Esophagus squamous epithelium (tissue), 5 donors: ENCODE results near the gene R3HDML. TPM values are rescaled to one million over a fixed set of nuclear protein-coding genes. Genes with fewer than 3 reads are reported as not detected.

Experiments used
- DNase-seq: peaks from one replicate; lab custom pipeline; 2025; lab: John Stamatoyannopoulos, UW
- H3K27ac ChIP-seq, 4 donors: fragments of 200-600 bp; sonication (generic); one replicate each; pipeline ENCODE4 v1.5.1; 2016 to 2019; ENCODE audit warnings: mild to moderate bottlenecking in 1 of 4
- H3K27me3 ChIP-seq, 4 donors: fragments of 200-600 bp; sonication (generic); 1 replicate in 3 of 4; 2 replicates in 1 of 4; pipeline versions ENCODE4 v1.5.1 to v1.6.0; 2017 to 2021; ENCODE audit warnings: antibody characterized with exemption in 1 of 4
- H3K36me3 ChIP-seq, 3 donors: fragments of 200-600 bp; sonication (generic); one replicate each; pipeline ENCODE4 v1.5.1; 2016 to 2019
- H3K4me1 ChIP-seq, 3 donors: fragments of 200-600 bp; sonication (generic); one replicate each; pipeline ENCODE4 v1.5.1; 2017 to 2019
- H3K4me3 ChIP-seq, 4 donors: fragments of 200-600 bp; sonication (generic); 1 replicate in 3 of 4; 2 replicates in 1 of 4; pipeline ENCODE4 v1.5.1; 2016 to 2019; ENCODE audit warnings: mild to moderate bottlenecking in 2 of 4, moderate library complexity in 1 of 4
- H3K9me3 ChIP-seq, 3 donors: fragments of 200-600 bp; sonication (generic); one replicate each; pipeline ENCODE4 v1.5.1; 2016 to 2019
- CTCF ChIP-seq, 6 experiments: fragments of 450-650 bp in 4 of 6; fragments of 200-600 bp in 2 of 6; sonication (generic) in 2 of 6; IDR thresholded peaks; one replicate each; pipeline ENCODE4 v1.5.1; 2016 to 2019; ENCODE audit warnings: antibody characterized with exemption in 6 of 6, mild to moderate bottlenecking in 4 of 6, moderate library complexity in 4 of 6
- POLR2A ChIP-seq, 4 donors: fragments of 450-650 bp; IDR thresholded peaks; one replicate each; pipeline ENCODE4 v1.6.1; 2017; ENCODE audit warnings: antibody characterized with exemption in 4 of 4, mild to moderate bottlenecking in 4 of 4, moderate library complexity in 3 of 4
- WGBS, 2 donors: methylation state at CpG; one replicate each; pipeline ENCODE4 v1.1.5; 2018; 5-methylcytosine and 5-hydroxymethylcytosine counted together
- intact Hi-C: fragments of 100-400 bp; cut with DNase I; formaldehyde crosslinking; loops from one replicate; pipeline ENCODE4 v1.15.0; 2022
- total RNA-seq, 4 donors: library from RNA; depleted of rRNA; stranded (reverse); fragments of >200 nt; gene quantifications; one replicate each; pipeline ENCODE4 v1.1.0, GENCODE V29; 2016
- donor health status: DM: yes; HTN: yes; CAD: no.

Gene R3HDML
- total RNA-seq, 4 donors from 2014 or later, result not detected

- Histone ChIP-seq H3K27ac (no peak overlapping the region), H3K27me3 (peaks cover 0 to 85% (median 0%) of the 10 kb centered on the region in 4 donors), H3K36me3 (no peaks in the 10 kb centered on the region), H3K4me1 (no peaks in the 10 kb centered on the region), H3K4me3 (no peak overlapping the region), H3K9me3 (no peaks in the 10 kb centered on the region)
- intact Hi-C loops, result loop anchor here (10.0 kb wide), 1 partner anchor 69 kb away; no protein-coding TSS in a partner anchor
- TF ChIP-seq POLR2A (IDR thresholded peaks at IDR 0.05) (no peak), CTCF (IDR thresholded peaks at IDR 0.05) (no peak)
- DNase-seq, result no peak
- WGBS, 2 donors, result 63 to 66% methylated on average over 8 to 10 of the region's 11 CpGs
Observed at GRCh38 chr20:44395461-44396340, 58.9 kb downstream of the R3HDML start.

- no peak for DNase-seq
- Histone ChIP-seq H3K4me3 (no peak overlapping the region), H3K27ac (no peak overlapping the region), H3K9me3 (no peaks in the 10 kb centered on the region), H3K36me3 (no peaks in the 10 kb centered on the region), H3K27me3 (peaks cover 0 to 85% (median 0%) of the 10 kb centered on the region in 4 donors), H3K4me1 (no peaks in the 10 kb centered on the region)
- no peak for TF ChIP-seq POLR2A (IDR thresholded peaks at IDR 0.05)
- no peak for TF ChIP-seq CTCF (IDR thresholded peaks at IDR 0.05)
- intact Hi-C loops, result loop anchor here (10.0 kb wide), 1 partner anchor 68 kb away; no protein-coding TSS in a partner anchor
- 56 to 58% methylated on average over 7 to 8 of the region's 8 CpGs for WGBS, 2 donors
Observed at GRCh38 chr20:44396369-44397130, 59.7 kb downstream of the R3HDML start.

- intact Hi-C loops, result loop anchor here (10.0 kb wide), 1 partner anchor 66 kb away; no protein-coding TSS in a partner anchor
- H3K4me1 ChIP-seq, result no peaks in the 10 kb centered on the region
- 45 to 47% methylated on average over 2 of the region's 2 CpGs for WGBS, 2 donors
- H3K36me3 ChIP-seq, result no peaks in the 10 kb centered on the region
- no peak for DNase-seq
- H3K27ac ChIP-seq, result no peak overlapping the region
- no peak overlapping the region for H3K4me3 ChIP-seq
- peaks cover 0 to 94% (median 0%) of the 10 kb centered on the region in 4 donors for H3K27me3 ChIP-seq
- no peak for TF ChIP-seq POLR2A (IDR thresholded peaks at IDR 0.05)
- no peak for TF ChIP-seq CTCF (IDR thresholded peaks at IDR 0.05)
- H3K9me3 ChIP-seq, result no peaks in the 10 kb centered on the region
Observed at GRCh38 chr20:44398335-44398734, 61.5 kb downstream of the R3HDML start.

GRCh38 chr20:44399446-44399845 lies 62.6 kb downstream of the R3HDML start:
- TF ChIP-seq CTCF (IDR thresholded peaks at IDR 0.05) (no peak), POLR2A (IDR thresholded peaks at IDR 0.05) (no peak)
- 51 to 68% methylated on average over 3 of the region's 3 CpGs for WGBS, 2 donors
- no peak overlapping the region for H3K4me3 ChIP-seq
- H3K36me3 ChIP-seq, result no peaks in the 10 kb centered on the region
- DNase-seq, result no peak
- no peaks in the 10 kb centered on the region for H3K9me3 ChIP-seq
- peaks cover 0 to 91% (median 0%) of the 10 kb centered on the region in 4 donors for H3K27me3 ChIP-seq
- H3K27ac ChIP-seq, result no peak overlapping the region
- no peaks in the 10 kb centered on the region for H3K4me1 ChIP-seq
- intact Hi-C loops, result loop anchor here (10.0 kb wide), 1 partner anchor 65 kb away; no protein-coding TSS in a partner anchor

- TF ChIP-seq POLR2A (IDR thresholded peaks at IDR 0.05), result no peak
- no peak for TF ChIP-seq CTCF (IDR thresholded peaks at IDR 0.05)
- Histone ChIP-seq H3K4me1 (no peaks in the 10 kb centered on the region), H3K4me3 (no peak overlapping the region), H3K27ac (no peak overlapping the region), H3K9me3 (no peaks in the 10 kb centered on the region), H3K36me3 (no peaks in the 10 kb centered on the region), H3K27me3 (peaks cover 0 to 80% (median 0%) of the 10 kb centered on the region in 4 donors)
- intact Hi-C loops, result no loop called here
- no peak for DNase-seq
- WGBS, 2 donors, result 73 to 91% methylated on average over 5 of the region's 5 CpGs
Observed at GRCh38 chr20:44400671-44400969, 63.8 kb downstream of the R3HDML start.
